Measurements from ENCODE around the gene NEAT1.

The NEAT1 gene

DNA sequence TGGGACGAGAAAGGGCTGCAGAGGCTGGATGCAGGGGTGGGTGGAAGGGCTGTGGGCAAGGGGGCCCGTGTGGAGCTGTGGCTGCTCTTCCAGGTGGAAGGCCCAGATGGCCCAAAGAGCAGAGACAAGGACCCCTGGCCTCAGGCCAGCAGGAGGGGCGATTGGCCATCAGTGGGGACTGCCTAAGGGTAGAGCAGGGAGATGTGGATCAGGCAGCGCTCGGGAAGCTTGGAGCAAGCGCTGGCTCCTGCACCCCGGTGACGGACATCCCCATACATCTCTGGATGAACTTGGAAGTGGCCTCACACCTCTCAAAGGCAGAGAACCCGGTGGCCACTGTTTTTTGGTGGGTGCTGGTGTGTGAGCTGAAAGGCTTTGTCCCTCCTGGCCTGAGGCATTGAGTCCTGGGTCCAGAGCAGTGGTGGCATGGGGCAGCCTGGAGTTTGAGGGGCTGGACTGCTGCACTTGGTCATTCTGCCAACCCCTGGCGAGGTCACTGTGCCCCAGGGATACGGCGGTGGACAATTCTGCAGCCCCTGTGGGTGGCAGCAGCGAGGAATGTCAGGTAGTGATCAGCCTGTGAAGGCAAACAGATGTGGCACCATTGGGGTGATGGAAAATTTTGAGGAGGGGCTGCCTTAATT, 30.3 kb upstream of the NEAT1 start:
- peak overlapping the region; percentile 34 for H2BK15ac ChIP-seq (ENCODE audit: low read depth, poor library complexity, severe bottlenecking)
- H2AK5ac ChIP-seq (ENCODE audit: low read length, severe bottlenecking), result no peak overlapping the region
- peaks cover 59% of the 10 kb centered on the region for H3K79me1 ChIP-seq (replicated peaks; ENCODE audit: low read length, poor library complexity, severe bottlenecking)
- H3K4me2 ChIP-seq (ENCODE audit: low read length, poor library complexity, severe bottlenecking), result no peak overlapping the region
- DNase-seq, result no peak
- H3K18ac ChIP-seq (ENCODE audit: low read depth in 1 of 2, low read length in 2 of 2), result no peak overlapping the region
- peak overlapping the region in 1 of 2 experiments; percentile 38 for H2BK12ac ChIP-seq (ENCODE audit: low read length in 2 of 2)
- H2BK120ac ChIP-seq (ENCODE audit: low read depth, low read length), result no peak overlapping the region
- H3K4me3 ChIP-seq (ENCODE audit: insufficient read depth in 1 of 2, low read depth in 1 of 2, low read length in 2 of 2), result no peak overlapping the region
- peak overlapping the region; percentile 71 for H4K91ac ChIP-seq (ENCODE audit: low read length)
- peak overlapping the region; percentile 55 for H4K8ac ChIP-seq (ENCODE audit: low read length)
- WGBS, result 91% methylated on average over 13 of the region's 13 CpGs
- H3K23ac ChIP-seq (ENCODE audit: low read length in 2 of 2), result no peak overlapping the region
- no peaks in the 10 kb centered on the region for H3K27me3 ChIP-seq (ENCODE audit: control insufficient read depth in 1 of 2, insufficient read depth in 1 of 2, low read length in 2 of 2)
- H3K36me3 ChIP-seq (ENCODE audit: control insufficient read depth in 1 of 2, insufficient read depth in 2 of 2, low read depth in 1 of 2, low read length in 2 of 2), result peaks cover 66 to 69% of the 10 kb centered on the region in 2 experiments
- peaks cover 44% of the 10 kb centered on the region for H3K4me1 ChIP-seq (ENCODE audit: control insufficient read depth, insufficient read depth, low read depth, low read length)
- H3K14ac ChIP-seq (ENCODE audit: low read length in 2 of 2), result no peak overlapping the region
- no peak overlapping the region for H3K9ac ChIP-seq (ENCODE audit: low read length)
- no peak overlapping the region for H3K4ac ChIP-seq (ENCODE audit: low read depth in 1 of 2, low read length in 2 of 2)
- no peaks in the 10 kb centered on the region for H3K9me3 ChIP-seq (ENCODE audit: control insufficient read depth, low read length)
- H2BK5ac ChIP-seq (ENCODE audit: low read depth, low read length, poor library complexity, severe bottlenecking), result no peak overlapping the region
- no peak overlapping the region for H3K27ac ChIP-seq (ENCODE audit: low read length, poor library complexity, severe bottlenecking)
- no peak overlapping the region for H2AFZ ChIP-seq (ENCODE audit: low read depth, low read length)

DNA sequence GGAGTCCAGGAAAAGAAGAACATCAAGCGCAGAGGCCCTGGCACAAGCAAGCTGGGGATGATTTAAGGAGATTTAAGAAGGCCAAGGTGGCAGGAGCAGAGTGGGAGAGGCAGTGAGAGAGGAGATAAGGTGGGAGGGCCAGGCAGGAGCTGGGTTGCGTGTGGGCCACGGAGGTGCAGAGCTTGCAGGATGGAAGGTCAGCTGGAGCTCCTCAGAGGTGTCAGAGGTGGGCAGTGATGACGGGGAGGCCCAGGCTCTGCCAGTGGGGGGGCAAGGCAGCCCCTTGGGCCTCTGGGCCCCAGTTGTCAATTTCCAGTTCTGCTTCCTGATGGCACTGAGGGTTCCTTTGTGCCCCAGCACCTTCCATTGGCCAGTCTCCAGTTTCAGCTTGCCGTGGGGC, 29.7 kb upstream of the NEAT1 start:
- peaks cover 60% of the 10 kb centered on the region for H3K79me1 ChIP-seq (replicated peaks; ENCODE audit: low read length, poor library complexity, severe bottlenecking)
- no peak overlapping the region for H3K4me2 ChIP-seq (ENCODE audit: low read length, poor library complexity, severe bottlenecking)
- no peaks in the 10 kb centered on the region for H3K9me3 ChIP-seq (ENCODE audit: control insufficient read depth, low read length)
- H3K9ac ChIP-seq (ENCODE audit: low read length), result no peak overlapping the region
- H3K23ac ChIP-seq (ENCODE audit: low read length in 2 of 2), result no peak overlapping the region
- H2BK5ac ChIP-seq (ENCODE audit: low read depth, low read length, poor library complexity, severe bottlenecking), result no peak overlapping the region
- no peak for DNase-seq
- no peak overlapping the region for H2AK5ac ChIP-seq (ENCODE audit: low read length, severe bottlenecking)
- H3K4ac ChIP-seq (ENCODE audit: low read depth in 1 of 2, low read length in 2 of 2), result no peak overlapping the region
- H2BK120ac ChIP-seq (ENCODE audit: low read depth, low read length), result no peak overlapping the region
- no peak overlapping the region for H3K4me3 ChIP-seq (ENCODE audit: insufficient read depth in 1 of 2, low read depth in 1 of 2, low read length in 2 of 2)
- H2AFZ ChIP-seq (ENCODE audit: low read depth, low read length), result no peak overlapping the region
- no peak overlapping the region for H3K27ac ChIP-seq (ENCODE audit: low read length, poor library complexity, severe bottlenecking)
- peaks cover 72 to 75% of the 10 kb centered on the region in 2 experiments for H3K36me3 ChIP-seq (ENCODE audit: control insufficient read depth in 1 of 2, insufficient read depth in 2 of 2, low read depth in 1 of 2, low read length in 2 of 2)
- H3K27me3 ChIP-seq (ENCODE audit: control insufficient read depth in 1 of 2, insufficient read depth in 1 of 2, low read length in 2 of 2), result no peaks in the 10 kb centered on the region
- no peak overlapping the region for H4K8ac ChIP-seq (ENCODE audit: low read length)
- H3K4me1 ChIP-seq (ENCODE audit: control insufficient read depth, insufficient read depth, low read depth, low read length), result peaks cover 43% of the 10 kb centered on the region
- H2BK12ac ChIP-seq (ENCODE audit: low read length in 2 of 2), result no peak overlapping the region
- WGBS, result 96% methylated on average over 5 of the region's 5 CpGs
- H4K91ac ChIP-seq (ENCODE audit: low read length), result no peak overlapping the region
- no peak overlapping the region for H3K14ac ChIP-seq (ENCODE audit: low read length in 2 of 2)
- no peak overlapping the region for H2BK15ac ChIP-seq (ENCODE audit: low read depth, poor library complexity, severe bottlenecking)
- H3K18ac ChIP-seq (ENCODE audit: low read depth in 1 of 2, low read length in 2 of 2), result no peak overlapping the region

DNA sequence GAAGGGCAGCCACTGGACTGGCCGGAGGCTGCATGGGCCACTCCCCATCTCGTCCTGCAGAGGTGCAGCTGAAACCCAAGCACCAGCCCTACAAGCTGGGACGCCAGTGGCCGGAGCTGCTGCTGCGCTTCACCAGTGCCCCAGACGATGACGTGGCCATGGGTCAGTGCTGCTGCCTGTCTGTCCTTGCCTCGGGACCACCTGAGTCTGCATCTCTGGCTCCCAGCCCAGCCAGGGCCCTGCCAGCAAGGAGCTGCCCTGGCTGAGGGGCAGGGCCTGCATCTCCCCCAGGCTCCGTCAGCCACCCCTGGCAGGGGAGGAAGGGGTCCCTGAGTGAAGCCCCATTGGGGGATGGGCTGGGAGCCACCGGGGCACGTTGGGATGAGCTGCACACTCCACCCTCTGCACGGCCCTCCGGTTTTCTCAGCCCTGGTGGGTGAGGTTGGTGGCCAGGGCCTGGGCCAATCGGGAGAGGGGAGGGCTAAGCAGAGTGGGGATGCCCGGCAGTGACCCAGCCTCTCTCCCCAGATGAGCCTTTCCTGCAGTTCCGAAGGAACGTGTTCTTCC, 29.0 kb upstream of the NEAT1 start:
- no peak overlapping the region for H3K14ac ChIP-seq (ENCODE audit: low read length in 2 of 2)
- H3K36me3 ChIP-seq (ENCODE audit: control insufficient read depth in 1 of 2, insufficient read depth in 2 of 2, low read depth in 1 of 2, low read length in 2 of 2), result peaks cover 72 to 82% of the 10 kb centered on the region in 2 experiments
- H3K9me3 ChIP-seq (ENCODE audit: control insufficient read depth, low read length), result no peaks in the 10 kb centered on the region
- no peaks in the 10 kb centered on the region for H3K27me3 ChIP-seq (ENCODE audit: control insufficient read depth in 1 of 2, insufficient read depth in 1 of 2, low read length in 2 of 2)
- no peak overlapping the region for H2BK5ac ChIP-seq (ENCODE audit: low read depth, low read length, poor library complexity, severe bottlenecking)
- peak overlapping the region in 1 of 2 experiments; percentile 19 for H3K23ac ChIP-seq (ENCODE audit: low read length in 2 of 2)
- no peak overlapping the region for H3K9ac ChIP-seq (ENCODE audit: low read length)
- WGBS, result 95% methylated on average over 17 of the region's 17 CpGs
- H2BK120ac ChIP-seq (ENCODE audit: low read depth, low read length), result no peak overlapping the region
- H2AK5ac ChIP-seq (ENCODE audit: low read length, severe bottlenecking), result no peak overlapping the region
- H4K8ac ChIP-seq (ENCODE audit: low read length), result no peak overlapping the region
- H3K18ac ChIP-seq (ENCODE audit: low read depth in 1 of 2, low read length in 2 of 2), result no peak overlapping the region
- no peak overlapping the region for H2AFZ ChIP-seq (ENCODE audit: low read depth, low read length)
- H2BK12ac ChIP-seq (ENCODE audit: low read length in 2 of 2), result no peak overlapping the region
- H3K27ac ChIP-seq (ENCODE audit: low read length, poor library complexity, severe bottlenecking), result no peak overlapping the region
- no peak for DNase-seq
- H3K4me3 ChIP-seq (ENCODE audit: insufficient read depth in 1 of 2, low read depth in 1 of 2, low read length in 2 of 2), result no peak overlapping the region
- no peak overlapping the region for H3K4me2 ChIP-seq (ENCODE audit: low read length, poor library complexity, severe bottlenecking)
- no peak overlapping the region for H3K4ac ChIP-seq (ENCODE audit: low read depth in 1 of 2, low read length in 2 of 2)
- H3K4me1 ChIP-seq (ENCODE audit: control insufficient read depth, insufficient read depth, low read depth, low read length), result peaks cover 40% of the 10 kb centered on the region
- H4K91ac ChIP-seq (ENCODE audit: low read length), result no peak overlapping the region
- peaks cover 61% of the 10 kb centered on the region for H3K79me1 ChIP-seq (replicated peaks; ENCODE audit: low read length, poor library complexity, severe bottlenecking)
- H2BK15ac ChIP-seq (ENCODE audit: low read depth, poor library complexity, severe bottlenecking), result peak overlapping the region; percentile 73

DNA sequence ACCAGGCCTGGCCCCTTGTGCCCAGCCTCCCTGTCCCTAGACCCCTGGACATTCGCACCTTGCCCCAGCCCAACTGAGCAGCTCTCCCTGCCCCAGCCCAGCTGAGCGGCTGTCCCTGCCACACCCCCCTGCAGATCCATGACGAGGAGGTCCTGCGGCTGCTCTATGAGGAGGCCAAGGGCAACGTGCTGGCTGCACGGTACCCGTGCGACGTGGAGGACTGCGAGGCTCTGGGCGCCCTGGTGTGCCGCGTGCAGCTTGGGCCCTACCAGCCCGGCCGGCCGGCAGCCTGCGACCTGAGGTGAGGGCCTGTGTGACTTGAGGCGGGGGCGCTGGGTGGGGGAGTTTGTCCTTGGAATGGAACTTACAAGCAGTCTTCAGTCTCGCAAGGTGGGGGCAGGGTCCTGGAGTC, 28.5 kb upstream of the NEAT1 start:
- Histone ChIP-seq H4K91ac (ENCODE audit: low read length) (no peak overlapping the region), H3K23ac (ENCODE audit: low read length in 2 of 2) (no peak overlapping the region), H2AK5ac (ENCODE audit: low read length, severe bottlenecking) (no peak overlapping the region), H2AFZ (ENCODE audit: low read depth, low read length) (no peak overlapping the region), H3K4me2 (ENCODE audit: low read length, poor library complexity, severe bottlenecking) (no peak overlapping the region), H3K4me1 (ENCODE audit: control insufficient read depth, insufficient read depth, low read depth, low read length) (peaks cover 35% of the 10 kb centered on the region), H3K27me3 (ENCODE audit: control insufficient read depth in 1 of 2, insufficient read depth in 1 of 2, low read length in 2 of 2) (no peaks in the 10 kb centered on the region), H3K79me1 (replicated peaks; ENCODE audit: low read length, poor library complexity, severe bottlenecking) (peaks cover 59% of the 10 kb centered on the region), H3K18ac (ENCODE audit: low read depth in 1 of 2, low read length in 2 of 2) (no peak overlapping the region), H3K9ac (ENCODE audit: low read length) (no peak overlapping the region), H3K4me3 (ENCODE audit: insufficient read depth in 1 of 2, low read depth in 1 of 2, low read length in 2 of 2) (no peak overlapping the region), H3K9me3 (ENCODE audit: control insufficient read depth, low read length) (no peaks in the 10 kb centered on the region), H2BK15ac (ENCODE audit: low read depth, poor library complexity, severe bottlenecking) (no peak overlapping the region), H3K36me3 (ENCODE audit: control insufficient read depth in 1 of 2, insufficient read depth in 2 of 2, low read depth in 1 of 2, low read length in 2 of 2) (peaks cover 72 to 81% of the 10 kb centered on the region in 2 experiments), H2BK12ac (ENCODE audit: low read length in 2 of 2) (no peak overlapping the region), H3K27ac (ENCODE audit: low read length, poor library complexity, severe bottlenecking) (no peak overlapping the region), H2BK120ac (ENCODE audit: low read depth, low read length) (no peak overlapping the region), H4K8ac (ENCODE audit: low read length) (no peak overlapping the region), H3K4ac (ENCODE audit: low read depth in 1 of 2, low read length in 2 of 2) (no peak overlapping the region), H3K14ac (ENCODE audit: low read length in 2 of 2) (no peak overlapping the region), H2BK5ac (ENCODE audit: low read depth, low read length, poor library complexity, severe bottlenecking) (no peak overlapping the region)
- DNase-seq, result no peak
- 97% methylated on average over 19 of the region's 20 CpGs for WGBS
